H1 (cell line): Measurements from ENCODE around the gene HOXD11. TPM values are rescaled to one million over a fixed set of nuclear protein-coding genes. Genes with fewer than 3 reads are reported as not detected.

Source experiments
- ASH2L ChIP-seq: fragments of 200-600, 300-600 bp; sonication (generic); IDR thresholded peaks from one replicate; pipeline ENCODE4 v1.7.1; 2017; ENCODE audit warnings: low read length
- ATF3 ChIP-seq: IDR thresholded peaks from 2 replicates; pipeline ENCODE4 v1.6.1; 2011; ENCODE audit warnings: low read depth, mild to moderate bottlenecking, low read length; ENCODE audit not compliant: insufficient read depth
- CBX8 ChIP-seq: fragments of 300-800, 300-1000 bp; sonication (generic); IDR thresholded peaks from 2 replicates; pipeline ENCODE4 v1.7.1; 2016; ENCODE audit warnings: low read depth, low read length, borderline replicate concordance
- CTBP2 ChIP-seq: IDR thresholded peaks from 2 replicates; pipeline ENCODE4 v1.7.0; 2011; ENCODE audit warnings: borderline replicate concordance, mild to moderate bottlenecking, moderate library complexity, mixed read lengths, low read length; ENCODE audit not compliant: insufficient read depth, insufficient read length
- EGR1 ChIP-seq: IDR thresholded peaks from 2 replicates; pipeline ENCODE4 v1.6.1; 2011; ENCODE audit warnings: low read depth, low read length, borderline replicate concordance
- EP300 ChIP-seq, 2 experiments: IDR thresholded peaks; 1 replicate in 1 of 2; 2 replicates in 1 of 2; pipeline ENCODE4 v1.6.1; 2011 to 2012; ENCODE audit warnings: low read depth in 2 of 2, low read length in 2 of 2, mild to moderate bottlenecking in 2 of 2, borderline replicate concordance in 1 of 2, inconsistent platforms in 1 of 2, moderate library complexity in 1 of 2
- EZH2 ChIP-seq: fragments of 200-600 bp; sonication (generic); IDR thresholded peaks from 2 replicates; pipeline ENCODE4 v1.7.1; 2012; ENCODE audit warnings: low read depth, mild to moderate bottlenecking, moderate library complexity, low read length, inconsistent platforms; ENCODE audit not compliant: severe bottlenecking
- GTF2F1 ChIP-seq: IDR thresholded peaks from 2 replicates; pipeline ENCODE4 v1.6.1; 2012; ENCODE audit warnings: low read depth, low read length, improper control_type of control experiment, borderline replicate concordance
- HDAC2 ChIP-seq, 2 experiments: fragments of 300-600 bp in 1 of 2; sonication (generic) in 1 of 2; IDR thresholded peaks; 2 replicates each; pipeline ENCODE4 v1.6.1; 2011 to 2012; ENCODE audit warnings: low read depth in 2 of 2, low read length in 2 of 2, mild to moderate bottlenecking in 2 of 2, moderate library complexity in 2 of 2, borderline replicate concordance in 1 of 2, inconsistent platforms in 1 of 2
- JUND ChIP-seq: IDR thresholded peaks from 2 replicates; pipeline ENCODE4 v1.6.1; 2011; ENCODE audit warnings: mild to moderate bottlenecking, improper control_type of control experiment, low read length
- MAX ChIP-seq: IDR thresholded peaks from 2 replicates; pipeline ENCODE4 v1.6.1; 2012; ENCODE audit warnings: inconsistent platforms
- PHF8 ChIP-seq: fragments of 200-600 bp; sonication (generic); conservative IDR thresholded peaks from 2 replicates; pipeline ENCODE4 v1.7.1; 2012; ENCODE audit warnings: low read depth, mild to moderate bottlenecking, inconsistent platforms, low read length, moderate library complexity
- RBBP5 ChIP-seq: IDR thresholded peaks from 2 replicates; pipeline ENCODE4 v1.7.1; 2012; ENCODE audit warnings: low read depth, mild to moderate bottlenecking, inconsistent platforms, low read length, moderate library complexity, borderline replicate concordance
- RXRA ChIP-seq: IDR thresholded peaks from 2 replicates; pipeline ENCODE4 v1.6.1; 2011; ENCODE audit warnings: low read depth, mild to moderate bottlenecking, low read length, moderate library complexity; ENCODE audit not compliant: insufficient read depth
- SP2 ChIP-seq: IDR thresholded peaks from 2 replicates; pipeline ENCODE4 v1.6.1; 2012; ENCODE audit warnings: mild to moderate bottlenecking, low read length, inconsistent platforms
- SP4 ChIP-seq: IDR thresholded peaks from 2 replicates; pipeline ENCODE4 v1.6.1; 2012; ENCODE audit warnings: low read length, inconsistent platforms
- SRF ChIP-seq: IDR thresholded peaks from 2 replicates; pipeline ENCODE4 v1.6.1; 2011; ENCODE audit warnings: mild to moderate bottlenecking, low read depth, low read length, moderate library complexity
- SUZ12 ChIP-seq: fragments of 200-600 bp; sonication (generic); IDR thresholded peaks from 2 replicates; pipeline ENCODE4 v1.6.1; 2012; ENCODE audit warnings: mild to moderate bottlenecking, inconsistent platforms, low read length, moderate library complexity, mixed read lengths
- TAF7 ChIP-seq: optimal IDR thresholded peaks from 2 replicates; pipeline ENCODE3; 2011; ENCODE audit warnings: low read depth, mild to moderate bottlenecking, inconsistent platforms, low read length, moderate library complexity, borderline replicate concordance
- polyA plus RNA-seq, 7 experiments: library from polyadenylated mRNA; depleted of rRNA in 3 of 7; stranded (reverse) in 5 of 7; unstranded in 2 of 7; fragments of >200 nt in 5 of 7; fragments of 200-250 nt in 2 of 7; gene quantifications; 1 replicate in 5 of 7; 2 replicates in 1 of 7; 4 replicates in 1 of 7; pipeline versions ENCODE4 v1.2.1 to v1.2.3, GENCODE V29; 2011 to 2013; ENCODE audit warnings: missing spikeins in 2 of 7, mixed read lengths in 2 of 7
- total RNA-seq: library from RNA; stranded (reverse); fragmentation: NEBNext Ultra II Directional; extraction: Animal tissue kit (Norgen Biotek cat#: 25700); gene quantifications from 2 replicates; pipeline ENCODE4 v1.2.1, GENCODE V29; 2021

HOXD11 gene
- total and polyA plus RNA-seq, 2 of the 8 experiments (the other 6 are each of a cell fraction or from before 2014, with no cell fraction given), result not detected

GRCh38 chr2:176079285-176079830 is 27.7 kb upstream of the HOXD11 start (continued):
- TF ChIP-seq HDAC2 (IDR thresholded peaks at IDR 0.05; ENCODE audit: borderline replicate concordance in 1 of 2, low read depth in 2 of 2, low read length in 2 of 2) (no peak), RXRA (no peak), RBBP5 (0 out of 2 replicates have a peak, but pooled peaks have one; percentile 20), CBX8 (no peak), ATF3 (no peak), EZH2 (peak; percentile 73), EGR1 (0 out of 2 replicates have a peak, but pooled peaks have one; percentile 16), SRF (no peak), SP2 (no peak), CTBP2 (peak; percentile 26), TAF7 (no peak), GTF2F1 (no peak), SUZ12 (peak; percentile 85), JUND (no peak), ASH2L (peak; percentile 77), MAX (no peak), SP4 (no peak), PHF8 (no peak), EP300 (IDR thresholded peaks at IDR 0.05; ENCODE audit: borderline replicate concordance in 1 of 2, low read depth in 2 of 2, low read length in 2 of 2) (no peak)
